SJCRH30 (cell line): ENCODE results near the gene USH2A. TPM values are rescaled to one million over a fixed set of nuclear protein-coding genes. Genes with fewer than 3 reads are reported as not detected.

ENCODE experiments used
- DNase-seq, 2 experiments: peaks; one replicate each; pipeline ENCODE4 v3.0.0-alpha.2; 2015 to 2020
- H3K27ac ChIP-seq: fragments of 250-450 bp; sonication (Bioruptor Pico); 2 replicates; pipeline ENCODE4 v1.5.1; 2020; ENCODE audit warnings: mild to moderate bottlenecking, moderate library complexity
- H3K27me3 ChIP-seq: fragments of 250-450 bp; sonication (Bioruptor Pico); 2 replicates; pipeline ENCODE4 v1.5.1; 2020; ENCODE audit warnings: mild to moderate bottlenecking, moderate library complexity
- H3K36me3 ChIP-seq: fragments of 250-450 bp; sonication (Bioruptor Pico); 2 replicates; pipeline ENCODE4 v1.5.1; 2020; ENCODE audit warnings: mild to moderate bottlenecking, moderate library complexity
- H3K4me1 ChIP-seq: fragments of 250-450 bp; sonication (Bioruptor Pico); 2 replicates; pipeline ENCODE4 v1.5.1; 2020; ENCODE audit warnings: mild to moderate bottlenecking, moderate library complexity
- H3K4me3 ChIP-seq: fragments of 250-450 bp; sonication (Bioruptor Pico); 2 replicates; pipeline ENCODE4 v1.5.1; 2020; ENCODE audit warnings: mild to moderate bottlenecking, moderate library complexity
- H3K9me3 ChIP-seq: fragments of 250-450 bp; sonication (Bioruptor Pico); replicated peaks from 2 replicates; pipeline ENCODE4 v1.5.1; 2020; ENCODE audit warnings: mild to moderate bottlenecking, moderate library complexity
- total RNA-seq: library from RNA; depleted of rRNA; stranded (reverse); fragments of >200 nt; shearing (Covaris generic); gene quantifications from 2 replicates; pipeline ENCODE4 v1.2.3, GENCODE V29; 2014

USH2A gene
- total RNA-seq, 1 experiment from 2014 or later, result 0.02 TPM

- no peaks in the 10 kb centered on the region for H3K9me3 ChIP-seq
- no peaks in the 10 kb centered on the region for H3K4me1 ChIP-seq
- no peak for DNase-seq
- H3K27me3 ChIP-seq, result no peaks in the 10 kb centered on the region
- peaks cover 46% of the 10 kb centered on the region for H3K36me3 ChIP-seq
- H3K27ac ChIP-seq, result no peak overlapping the region
- H3K4me3 ChIP-seq, result no peak overlapping the region
Measured at GRCh38 chr1:215603319-215603718, 819.9 kb downstream of the USH2A start.

DNA sequence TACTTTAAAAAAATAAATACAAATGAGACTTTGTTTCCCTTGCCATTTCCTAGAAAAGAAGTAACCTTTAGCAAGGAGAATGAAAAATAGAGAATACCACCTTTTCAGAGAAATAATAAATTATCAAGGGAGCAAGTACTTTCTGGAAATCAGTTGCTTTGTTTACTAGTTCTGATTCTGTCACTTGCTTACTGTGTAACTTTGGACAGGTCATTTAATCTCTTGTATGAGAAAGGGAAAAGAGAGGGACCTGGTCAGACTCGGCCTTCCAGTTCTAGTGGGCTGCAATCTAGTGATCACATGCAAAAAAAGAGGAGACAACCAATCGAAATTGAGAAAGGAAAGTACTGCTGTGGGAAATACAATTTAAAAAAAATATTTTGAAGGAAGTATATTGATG, 822.0 kb downstream of the USH2A start:
- no peak overlapping the region for H3K27ac ChIP-seq
- H3K9me3 ChIP-seq, result no peaks in the 10 kb centered on the region
- no peaks in the 10 kb centered on the region for H3K4me1 ChIP-seq
- peaks cover 54% of the 10 kb centered on the region for H3K36me3 ChIP-seq
- DNase-seq, result no peak
- H3K27me3 ChIP-seq, result no peaks in the 10 kb centered on the region
- no peak overlapping the region for H3K4me3 ChIP-seq

GRCh38 chr1:215600867-215601266, 822.4 kb downstream of the USH2A start:
- H3K4me1 ChIP-seq, result no peaks in the 10 kb centered on the region
- no peaks in the 10 kb centered on the region for H3K27me3 ChIP-seq
- H3K4me3 ChIP-seq, result no peak overlapping the region
- no peaks in the 10 kb centered on the region for H3K9me3 ChIP-seq
- H3K27ac ChIP-seq, result no peak overlapping the region
- H3K36me3 ChIP-seq, result peaks cover 54% of the 10 kb centered on the region
- no peak for DNase-seq

GRCh38 chr1:215600258-215600792, 822.9 kb downstream of the USH2A start:
- Histone ChIP-seq H3K4me1 (no peaks in the 10 kb centered on the region), H3K36me3 (peaks cover 57% of the 10 kb centered on the region), H3K27ac (no peak overlapping the region)

DNA sequence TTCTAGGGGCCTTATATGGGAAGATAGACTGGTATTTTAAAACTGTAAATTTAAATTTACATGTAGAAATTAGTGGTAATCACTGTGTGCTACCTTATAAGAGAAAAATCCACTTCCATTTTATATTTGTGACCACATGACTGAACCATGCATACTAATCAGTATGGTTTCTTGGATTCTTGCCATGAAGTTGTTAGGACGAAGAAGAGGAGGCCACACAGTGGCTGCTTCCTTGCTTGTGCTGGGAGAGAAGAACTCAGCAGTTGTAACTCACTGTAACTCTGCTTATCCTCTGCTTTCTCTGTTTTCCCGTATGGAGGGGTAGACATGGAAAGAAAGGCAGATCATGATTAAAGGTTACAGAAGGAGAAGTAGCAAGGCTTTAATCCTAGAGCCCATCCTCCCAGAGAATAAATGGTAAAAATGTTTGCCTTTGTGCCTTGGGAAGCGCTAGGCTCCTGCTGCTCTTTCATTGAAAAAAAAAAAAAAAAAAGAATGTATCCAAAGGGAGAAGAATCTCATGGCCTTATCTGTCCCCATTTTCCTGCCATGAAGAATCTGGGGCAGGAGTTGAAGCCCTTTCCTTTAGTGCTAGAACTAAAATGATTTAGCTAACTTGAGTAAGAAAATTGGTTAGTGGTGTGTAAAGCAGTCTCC, 823.7 kb downstream of the USH2A start:
- Histone ChIP-seq H3K4me3 (no peak overlapping the region), H3K27ac (no peak overlapping the region), H3K4me1 (no peaks in the 10 kb centered on the region), H3K9me3 (no peaks in the 10 kb centered on the region), H3K36me3 (peaks cover 61% of the 10 kb centered on the region), H3K27me3 (no peaks in the 10 kb centered on the region)
- DNase-seq, result no peak

More at GRCh38 chr1:215600258-215600792, 822.9 kb downstream of the USH2A start:
- no peak for DNase-seq
- Histone ChIP-seq H3K27me3 (no peaks in the 10 kb centered on the region), H3K9me3 (no peaks in the 10 kb centered on the region), H3K4me3 (no peak overlapping the region)

- Histone ChIP-seq H3K9me3 (no peaks in the 10 kb centered on the region), H3K36me3 (peaks cover 49% of the 10 kb centered on the region), H3K27me3 (no peaks in the 10 kb centered on the region), H3K4me3 (no peak overlapping the region), H3K4me1 (no peaks in the 10 kb centered on the region), H3K27ac (no peak overlapping the region)
- DNase-seq, result no peak
Measured at GRCh38 chr1:215597961-215598360, 825.3 kb downstream of the USH2A start.

GRCh38 chr1:215595231-215595630, 828.0 kb downstream of the USH2A start:
- Histone ChIP-seq H3K4me3 (no peak overlapping the region), H3K4me1 (no peaks in the 10 kb centered on the region), H3K9me3 (no peaks in the 10 kb centered on the region), H3K27me3 (no peaks in the 10 kb centered on the region), H3K27ac (no peak overlapping the region), H3K36me3 (peaks cover 54% of the 10 kb centered on the region)
- no peak for DNase-seq

- Histone ChIP-seq H3K36me3 (peaks cover 60% of the 10 kb centered on the region), H3K27ac (no peak overlapping the region), H3K4me3 (no peak overlapping the region), H3K27me3 (no peaks in the 10 kb centered on the region), H3K4me1 (no peaks in the 10 kb centered on the region), H3K9me3 (no peaks in the 10 kb centered on the region)
- no peak for DNase-seq
Measured at GRCh38 chr1:215594640-215595039, 828.6 kb downstream of the USH2A start.

DNA sequence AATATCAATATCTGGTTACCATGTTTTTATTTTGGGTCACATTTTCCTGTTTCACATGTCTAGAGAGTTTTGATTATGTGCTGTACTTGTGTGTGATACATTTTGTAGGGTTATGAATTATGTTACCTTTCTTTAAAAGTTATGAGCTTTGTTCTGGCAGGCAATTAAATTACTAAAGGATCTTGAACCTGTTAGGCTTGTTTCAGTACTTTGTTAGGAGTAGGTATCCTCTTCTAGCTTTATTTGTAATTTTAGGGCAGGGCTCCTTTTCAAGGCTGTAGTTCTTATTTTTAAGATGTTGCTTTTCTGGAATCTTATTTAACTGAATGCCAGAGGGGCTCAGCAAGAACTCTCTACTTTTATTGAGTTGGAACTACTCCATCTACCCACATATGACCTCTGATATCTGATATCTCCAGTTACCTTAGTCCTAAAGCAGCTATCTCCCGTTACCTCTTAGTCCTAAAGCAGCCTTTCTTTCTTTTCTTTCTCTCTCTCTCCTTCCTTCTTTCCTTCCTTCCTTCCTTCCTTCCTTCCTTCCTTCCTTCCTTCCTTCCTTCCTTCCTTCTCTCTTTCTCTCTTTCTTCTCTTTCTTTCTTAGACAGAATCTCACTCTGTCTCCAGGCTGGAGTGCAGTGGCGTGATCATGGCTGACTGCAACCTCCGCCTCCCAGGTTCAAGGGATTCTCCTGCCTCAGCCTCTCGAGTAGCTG, 832.3 kb downstream of the USH2A start:
- Histone ChIP-seq H3K9me3 (no peaks in the 10 kb centered on the region), H3K27ac (no peak overlapping the region), H3K4me3 (no peak overlapping the region), H3K36me3 (peaks cover 45% of the 10 kb centered on the region), H3K27me3 (no peaks in the 10 kb centered on the region), H3K4me1 (no peaks in the 10 kb centered on the region)
- DNase-seq, result no peak

- Histone ChIP-seq H3K27ac (no peak overlapping the region), H3K9me3 (no peaks in the 10 kb centered on the region), H3K4me1 (no peaks in the 10 kb centered on the region), H3K4me3 (no peak overlapping the region), H3K27me3 (no peaks in the 10 kb centered on the region), H3K36me3 (peaks cover 39% of the 10 kb centered on the region)
- no peak for DNase-seq
Measured at GRCh38 chr1:215589650-215590435, 833.4 kb downstream of the USH2A start.

DNA sequence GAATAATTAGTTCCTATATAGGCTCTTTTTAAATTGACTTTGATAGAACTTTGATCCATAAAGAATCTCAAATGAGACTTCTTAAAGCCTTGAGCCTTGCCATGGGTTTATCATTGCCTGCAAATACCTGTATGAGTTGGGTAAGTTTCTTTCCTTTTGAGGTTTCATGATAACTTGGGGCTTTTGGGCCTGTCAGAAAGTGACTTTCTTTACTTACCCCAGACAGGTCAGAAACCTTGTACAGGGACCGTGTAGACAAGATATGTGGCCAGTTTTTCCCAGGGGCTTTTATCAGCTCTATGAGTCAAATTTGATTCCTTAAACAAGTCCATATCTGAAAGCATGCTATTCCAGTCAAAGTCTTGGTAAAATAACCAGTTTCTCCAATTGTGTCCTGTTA, 838.9 kb downstream of the USH2A start:
- no peak for DNase-seq
- Histone ChIP-seq H3K27me3 (no peaks in the 10 kb centered on the region), H3K4me1 (no peaks in the 10 kb centered on the region), H3K4me3 (no peak overlapping the region), H3K27ac (no peak overlapping the region), H3K9me3 (no peaks in the 10 kb centered on the region), H3K36me3 (peaks cover 37% of the 10 kb centered on the region)

- no peak overlapping the region for H3K4me3 ChIP-seq
- no peaks in the 10 kb centered on the region for H3K27me3 ChIP-seq
- no peaks in the 10 kb centered on the region for H3K4me1 ChIP-seq
- H3K27ac ChIP-seq, result no peak overlapping the region
- DNase-seq, result no peak
- H3K9me3 ChIP-seq, result no peaks in the 10 kb centered on the region
- peaks cover 43% of the 10 kb centered on the region for H3K36me3 ChIP-seq
Measured at GRCh38 chr1:215583185-215583749, 840.0 kb downstream of the USH2A start.

DNA sequence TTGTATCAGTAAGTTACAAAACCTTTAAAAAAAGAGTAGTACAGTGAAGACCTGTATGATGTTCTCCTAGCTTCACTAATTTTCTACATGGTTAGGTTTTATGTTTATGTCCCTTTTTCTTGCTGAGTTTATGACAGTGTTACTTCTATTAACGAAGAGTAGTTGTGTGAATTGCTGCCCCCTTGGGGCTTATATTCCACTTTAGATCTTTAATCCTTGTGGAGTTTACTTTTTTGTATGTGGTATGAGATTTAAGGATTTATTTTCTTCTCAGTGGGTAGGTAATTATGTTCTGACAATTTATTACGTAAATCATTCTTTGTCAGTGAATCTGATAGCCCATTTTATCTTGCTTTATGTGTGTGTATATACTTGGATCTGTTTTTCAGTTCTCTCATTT, 841.4 kb downstream of the USH2A start:
- no peaks in the 10 kb centered on the region for H3K27me3 ChIP-seq
- H3K27ac ChIP-seq, result no peak overlapping the region
- DNase-seq, result no peak
- H3K4me3 ChIP-seq, result no peak overlapping the region
- H3K9me3 ChIP-seq, result no peaks in the 10 kb centered on the region
- H3K36me3 ChIP-seq, result peaks cover 56% of the 10 kb centered on the region
- H3K4me1 ChIP-seq, result no peaks in the 10 kb centered on the region
